GM12872 (cell line): ENCODE data around the gene LRRC38.

ENCODE experiments used
- TF ChIP-seq, protein P1 (sequence below): IDR thresholded peaks from 3 replicates; pipeline ENCODE4 v1.5.1; 2011; ENCODE audit warnings: low read depth, mild to moderate bottlenecking, low read length, moderate library complexity; ENCODE audit not compliant: insufficient read depth

The LRRC38 gene

DNA sequence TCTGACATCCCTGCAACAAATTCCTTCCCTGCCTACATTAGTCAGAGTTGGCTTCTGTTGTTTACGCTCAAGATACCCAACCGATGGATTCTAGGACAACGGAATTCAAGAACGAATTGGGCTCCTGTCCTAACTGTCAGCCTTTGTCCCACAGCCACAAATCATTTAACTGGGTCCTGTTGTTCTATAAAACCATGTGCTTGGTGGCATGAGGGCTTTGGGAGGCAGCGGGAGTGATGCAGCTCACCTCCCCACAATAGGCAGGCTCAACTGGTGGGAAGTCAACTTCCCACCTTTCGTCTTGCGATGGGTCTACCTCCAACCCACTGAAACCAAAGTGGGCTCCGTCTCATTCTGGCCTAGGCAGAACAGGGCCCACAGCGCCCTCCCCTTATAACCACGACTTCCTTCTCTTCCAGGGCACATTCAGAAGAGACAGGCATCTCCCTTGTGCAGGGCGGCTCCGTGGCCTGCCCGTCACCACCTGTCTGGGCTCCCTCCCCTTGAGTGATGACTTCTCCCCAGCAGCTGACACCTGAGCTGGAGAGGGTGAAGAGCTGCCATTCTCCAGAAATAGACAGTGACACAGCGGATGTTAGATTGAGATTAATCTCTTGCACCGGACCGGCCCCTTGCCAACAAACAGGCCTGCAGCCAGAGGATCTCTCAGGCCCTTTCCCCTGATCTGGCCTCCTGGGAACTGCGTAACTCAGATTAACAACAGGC, 26.5 kb downstream of the LRRC38 start:
- TF ChIP-seq, protein P1, sequence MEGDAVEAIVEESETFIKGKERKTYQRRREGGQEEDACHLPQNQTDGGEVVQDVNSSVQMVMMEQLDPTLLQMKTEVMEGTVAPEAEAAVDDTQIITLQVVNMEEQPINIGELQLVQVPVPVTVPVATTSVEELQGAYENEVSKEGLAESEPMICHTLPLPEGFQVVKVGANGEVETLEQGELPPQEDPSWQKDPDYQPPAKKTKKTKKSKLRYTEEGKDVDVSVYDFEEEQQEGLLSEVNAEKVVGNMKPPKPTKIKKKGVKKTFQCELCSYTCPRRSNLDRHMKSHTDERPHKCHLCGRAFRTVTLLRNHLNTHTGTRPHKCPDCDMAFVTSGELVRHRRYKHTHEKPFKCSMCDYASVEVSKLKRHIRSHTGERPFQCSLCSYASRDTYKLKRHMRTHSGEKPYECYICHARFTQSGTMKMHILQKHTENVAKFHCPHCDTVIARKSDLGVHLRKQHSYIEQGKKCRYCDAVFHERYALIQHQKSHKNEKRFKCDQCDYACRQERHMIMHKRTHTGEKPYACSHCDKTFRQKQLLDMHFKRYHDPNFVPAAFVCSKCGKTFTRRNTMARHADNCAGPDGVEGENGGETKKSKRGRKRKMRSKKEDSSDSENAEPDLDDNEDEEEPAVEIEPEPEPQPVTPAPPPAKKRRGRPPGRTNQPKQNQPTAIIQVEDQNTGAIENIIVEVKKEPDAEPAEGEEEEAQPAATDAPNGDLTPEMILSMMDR, result no peak

DNA sequence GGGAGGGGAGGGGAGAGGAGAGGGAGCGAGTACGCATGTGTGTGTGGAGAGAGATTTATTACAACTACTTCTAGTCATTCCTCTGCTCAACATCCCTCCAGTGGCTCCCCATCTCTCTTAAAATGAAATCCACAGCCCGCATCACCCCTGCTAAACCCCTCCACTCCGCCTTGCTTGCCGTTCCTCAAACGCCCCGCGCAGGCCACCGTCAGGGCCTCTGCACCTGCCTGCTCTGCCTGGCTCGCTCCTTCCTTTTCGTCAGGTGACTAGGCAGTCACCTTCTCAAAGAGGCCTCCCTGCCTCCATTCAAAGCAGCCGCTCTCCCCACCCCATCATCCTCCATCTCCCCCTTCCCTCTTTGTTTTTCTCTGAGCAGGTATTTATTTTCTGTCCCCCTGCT, 29.9 kb downstream of the LRRC38 start:
- TF ChIP-seq, protein P1, result no peak

DNA sequence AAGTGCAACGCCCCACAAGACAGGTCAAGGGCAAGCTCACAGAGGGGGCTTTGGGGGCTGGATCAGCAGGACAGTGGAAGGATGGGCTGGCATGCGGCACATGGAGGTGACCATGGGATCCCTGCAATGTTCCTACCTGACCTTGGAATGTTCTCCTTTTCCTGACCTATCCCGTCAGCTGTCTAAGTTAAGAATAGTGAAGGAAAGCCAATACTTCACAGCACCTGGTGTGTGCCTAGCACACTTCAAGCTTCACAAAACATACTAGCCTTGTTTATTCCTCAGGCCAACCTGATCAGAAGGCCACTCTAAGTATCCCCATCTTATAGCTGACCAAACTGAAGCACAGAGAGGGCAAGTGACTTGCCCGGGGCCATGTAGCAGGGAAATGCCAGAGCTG, 31.2 kb downstream of the LRRC38 start:
- TF ChIP-seq, protein P1, result no peak

DNA sequence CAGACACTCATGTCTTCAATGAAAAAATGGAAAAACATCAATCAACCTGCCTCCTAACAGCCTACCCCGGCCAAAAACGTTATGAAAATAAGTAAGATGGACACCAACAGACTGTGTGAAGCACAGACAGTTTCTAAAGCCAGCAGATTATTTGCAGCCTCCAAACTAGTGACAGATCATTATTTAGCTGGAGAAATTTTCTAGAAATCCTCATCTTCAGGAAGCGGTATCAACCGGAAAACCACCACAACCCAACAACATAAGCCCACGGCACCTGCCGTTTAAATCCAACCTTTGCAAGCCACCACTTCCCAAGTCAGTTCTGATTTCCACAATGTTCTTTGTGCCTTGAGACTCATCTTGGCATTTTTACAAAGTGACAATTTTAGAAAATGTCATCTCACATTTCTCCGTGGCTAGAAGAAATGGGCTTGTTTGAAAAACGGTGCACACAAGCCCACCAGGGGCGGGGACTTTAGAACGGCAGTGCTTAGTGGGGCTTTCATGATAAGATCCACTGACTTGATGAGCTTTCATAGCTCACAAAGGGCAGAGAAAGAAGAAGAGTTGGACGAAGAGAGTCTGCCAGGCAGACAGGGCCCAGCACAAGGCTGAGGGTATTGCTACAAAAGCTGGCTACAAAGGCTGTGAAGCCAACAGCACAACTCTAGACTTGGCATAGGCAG, 34.5 kb downstream of the LRRC38 start:
- TF ChIP-seq, protein P1, result no peak

DNA sequence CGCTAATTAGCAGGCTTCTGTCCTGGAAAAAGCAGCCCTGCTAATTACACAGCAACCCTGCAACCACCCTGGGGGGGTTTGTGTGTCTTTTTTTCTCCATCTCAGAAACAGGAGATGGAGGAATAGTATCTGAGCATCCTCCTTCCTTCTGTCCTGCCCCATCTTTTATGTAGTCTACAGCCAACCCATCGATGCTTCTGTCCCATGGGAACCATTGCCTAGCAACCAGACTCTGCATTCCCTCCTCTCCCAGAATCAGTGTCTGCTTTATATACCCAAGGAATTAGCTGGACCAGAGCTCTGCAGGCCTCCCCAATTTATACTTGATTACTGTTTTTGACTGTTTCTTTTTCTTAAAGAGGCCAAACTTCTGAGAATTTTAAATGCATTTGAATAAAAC, 35.1 kb downstream of the LRRC38 start:
- TF ChIP-seq, protein P1, result no peak

DNA sequence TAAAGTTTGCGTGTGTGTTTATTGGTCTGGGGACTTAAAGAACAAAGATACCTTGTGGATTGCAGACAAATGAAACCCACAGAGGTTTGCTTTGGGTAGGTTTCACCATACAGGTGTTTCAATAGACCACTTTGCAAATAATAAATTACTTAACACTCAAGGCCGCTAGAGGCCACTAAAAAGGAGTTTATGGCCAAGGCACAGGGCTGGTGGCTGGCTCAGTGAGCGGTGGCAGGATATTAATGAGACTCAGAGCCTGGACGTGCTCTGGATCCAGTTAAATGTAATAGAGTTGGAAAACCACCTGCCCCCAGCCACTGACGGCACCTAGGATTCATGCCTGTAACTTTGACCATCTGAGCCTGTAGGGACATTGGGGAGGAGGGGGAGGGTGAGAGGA, 44.5 kb downstream of the LRRC38 start:
- TF ChIP-seq, protein P1, result peak; percentile 21; the same call in 1 of the 3 replicates

DNA sequence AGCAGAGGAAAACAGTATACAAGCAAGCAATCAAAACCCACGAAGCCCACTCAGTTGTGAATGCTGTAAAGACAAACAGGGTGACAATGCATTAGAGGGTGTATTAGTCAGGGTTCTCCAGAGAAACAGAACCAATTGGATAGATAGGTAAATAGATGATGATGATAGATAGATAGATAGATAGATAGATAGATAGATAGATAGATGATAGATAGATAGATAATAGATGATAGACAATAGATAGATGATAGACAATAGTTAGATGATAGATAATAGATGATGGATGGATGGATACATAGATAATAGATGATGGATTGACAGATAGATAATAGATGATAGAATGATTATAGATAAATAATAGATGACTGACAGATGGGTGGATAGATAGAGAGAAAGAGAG, 48.3 kb downstream of the LRRC38 start:
- TF ChIP-seq, protein P1, result no peak
